UCSD-AML1 (cell line): ENCODE data around the gene ARHGAP6.
"Not testable (repeated sequence)": the region's sequence is repeated elsewhere in the genome, so short reads cannot be mapped to it uniquely, and the experiment has no call there.

Experiments used
- DNase-seq: peaks from one replicate; lab custom pipeline; 2025; ENCODE audit not compliant: unreplicated experiment; lab: John Stamatoyannopoulos, UW

ARHGAP6 gene

GRCh38 chrX:11265352-11265751, 400.4 kb downstream of the ARHGAP6 start:
- DNase-seq: no peak

GRCh38 chrX:11264925-11265324, 400.8 kb downstream of the ARHGAP6 start:
- no peak for DNase-seq

GRCh38 chrX:11261260-11261659, 404.5 kb downstream of the ARHGAP6 start:
- no peak for DNase-seq

- no peak for DNase-seq
Measured at GRCh38 chrX:11259437-11259836, 406.3 kb downstream of the ARHGAP6 start.

- DNase-seq: no peak
Measured at GRCh38 chrX:11257711-11258110, 408.0 kb downstream of the ARHGAP6 start.

GRCh38 chrX:11257290-11257689, 408.4 kb downstream of the ARHGAP6 start:
- no peak for DNase-seq

GRCh38 chrX:11254417-11255109, 411.2 kb downstream of the ARHGAP6 start:
- DNase-seq: no peak

GRCh38 chrX:11244636-11245035, 421.1 kb downstream of the ARHGAP6 start:
- DNase-seq: no peak

GRCh38 chrX:11242704-11243103, 423.0 kb downstream of the ARHGAP6 start:
- no peak for DNase-seq

- no peak for DNase-seq
Measured at GRCh38 chrX:11241720-11242119, 424.0 kb downstream of the ARHGAP6 start.

GRCh38 chrX:11239230-11239629, 426.5 kb downstream of the ARHGAP6 start:
- DNase-seq: no peak

GRCh38 chrX:11235377-11235776, 430.3 kb downstream of the ARHGAP6 start:
- not testable (repeated sequence) for DNase-seq

GRCh38 chrX:11215191-11215921, 450.4 kb downstream of the ARHGAP6 start:
- DNase-seq: no peak

- DNase-seq: no peak
Measured at GRCh38 chrX:11214346-11215190, 451.2 kb downstream of the ARHGAP6 start.

- no peak for DNase-seq
Measured at GRCh38 chrX:11212741-11213140, 453.0 kb downstream of the ARHGAP6 start.

GRCh38 chrX:11210415-11210801, 455.3 kb downstream of the ARHGAP6 start:
- no peak for DNase-seq

GRCh38 chrX:11209798-11210414, 455.8 kb downstream of the ARHGAP6 start:
- DNase-seq: no peak

- DNase-seq: no peak
Measured at GRCh38 chrX:11206716-11207115, 459.0 kb downstream of the ARHGAP6 start.

GRCh38 chrX:11205796-11206195, 459.9 kb downstream of the ARHGAP6 start:
- DNase-seq: no peak

- no peak for DNase-seq
Measured at GRCh38 chrX:11197671-11198070, 468.0 kb downstream of the ARHGAP6 start.

- DNase-seq: no peak
Measured at GRCh38 chrX:11196476-11196875, 469.2 kb downstream of the ARHGAP6 start.
